WERI-Rb-1 (cell line): Measurements from ENCODE around the gene STEAP1B.

ENCODE experiments used
- DNase-seq: peaks from one replicate; pipeline ENCODE4 v3.0.0-alpha.2; 2020
- H3K27ac ChIP-seq: fragments of 250-450 bp; sonication (Bioruptor Pico); 2 replicates; pipeline ENCODE4 v1.5.1; 2020; ENCODE audit warnings: mild to moderate bottlenecking, moderate library complexity
- H3K27me3 ChIP-seq: fragments of 250-450 bp; sonication (Bioruptor Pico); 2 replicates; pipeline ENCODE4 v1.5.1; 2021; ENCODE audit warnings: mild to moderate bottlenecking, low read depth, moderate library complexity; ENCODE audit not compliant: insufficient read depth, severe bottlenecking
- H3K36me3 ChIP-seq: fragments of 250-450 bp; sonication (Bioruptor Pico); 2 replicates; pipeline ENCODE4 v1.5.1; 2020; ENCODE audit warnings: mild to moderate bottlenecking, moderate library complexity
- H3K4me3 ChIP-seq: 2 replicates; pipeline ENCODE4 v1.5.1; 2011; ENCODE audit warnings: low read depth, mild to moderate bottlenecking, control low read depth, low read length
- H3K9me3 ChIP-seq: fragments of 250-450 bp; sonication (Bioruptor Pico); 2 replicates; pipeline ENCODE4 v1.5.1; 2021; ENCODE audit warnings: mild to moderate bottlenecking, moderate library complexity; ENCODE audit not compliant: severe bottlenecking
- TF ChIP-seq, protein P1 (sequence below): IDR thresholded peaks from 2 replicates; pipeline ENCODE4 v1.5.1; 2011; ENCODE audit warnings: low read depth, mild to moderate bottlenecking, control low read depth, inconsistent platforms, low read length

The STEAP1B gene

DNA sequence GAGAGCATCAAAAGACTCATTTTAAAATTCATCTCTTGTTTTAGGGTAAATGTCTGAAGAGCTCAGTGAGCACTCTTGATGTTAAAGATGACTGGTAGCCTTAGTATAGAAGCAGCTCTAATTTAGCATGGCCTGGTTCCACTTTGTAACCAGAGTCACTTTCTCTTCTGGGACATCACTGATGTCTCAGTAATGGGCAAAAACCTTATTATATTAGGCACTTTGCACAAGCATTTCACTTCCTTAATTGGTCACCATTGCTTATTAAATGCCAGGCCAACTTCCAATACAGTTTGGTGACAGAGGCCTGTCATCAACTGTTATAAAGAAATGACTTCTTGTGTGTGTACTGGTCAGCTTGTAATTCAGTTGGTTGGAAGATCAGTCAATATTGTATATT lies 53.0 kb downstream of the STEAP1B start:
- Histone ChIP-seq H3K27me3 (no peaks in the 10 kb centered on the region), H3K27ac (no peak overlapping the region), H3K4me3 (no peak overlapping the region), H3K36me3 (no peaks in the 10 kb centered on the region), H3K9me3 (no peaks in the 10 kb centered on the region)
- no peak for DNase-seq
- TF ChIP-seq, protein P1, sequence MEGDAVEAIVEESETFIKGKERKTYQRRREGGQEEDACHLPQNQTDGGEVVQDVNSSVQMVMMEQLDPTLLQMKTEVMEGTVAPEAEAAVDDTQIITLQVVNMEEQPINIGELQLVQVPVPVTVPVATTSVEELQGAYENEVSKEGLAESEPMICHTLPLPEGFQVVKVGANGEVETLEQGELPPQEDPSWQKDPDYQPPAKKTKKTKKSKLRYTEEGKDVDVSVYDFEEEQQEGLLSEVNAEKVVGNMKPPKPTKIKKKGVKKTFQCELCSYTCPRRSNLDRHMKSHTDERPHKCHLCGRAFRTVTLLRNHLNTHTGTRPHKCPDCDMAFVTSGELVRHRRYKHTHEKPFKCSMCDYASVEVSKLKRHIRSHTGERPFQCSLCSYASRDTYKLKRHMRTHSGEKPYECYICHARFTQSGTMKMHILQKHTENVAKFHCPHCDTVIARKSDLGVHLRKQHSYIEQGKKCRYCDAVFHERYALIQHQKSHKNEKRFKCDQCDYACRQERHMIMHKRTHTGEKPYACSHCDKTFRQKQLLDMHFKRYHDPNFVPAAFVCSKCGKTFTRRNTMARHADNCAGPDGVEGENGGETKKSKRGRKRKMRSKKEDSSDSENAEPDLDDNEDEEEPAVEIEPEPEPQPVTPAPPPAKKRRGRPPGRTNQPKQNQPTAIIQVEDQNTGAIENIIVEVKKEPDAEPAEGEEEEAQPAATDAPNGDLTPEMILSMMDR = no peak

GRCh38 chr7:22445853-22446252 lies 54.1 kb downstream of the STEAP1B start:
- DNase-seq = no peak
- no peaks in the 10 kb centered on the region for H3K27me3 ChIP-seq
- H3K36me3 ChIP-seq = no peaks in the 10 kb centered on the region
- no peak overlapping the region for H3K27ac ChIP-seq
- TF ChIP-seq, protein P1 = no peak
- H3K4me3 ChIP-seq = no peak overlapping the region
- H3K9me3 ChIP-seq = no peaks in the 10 kb centered on the region

DNA sequence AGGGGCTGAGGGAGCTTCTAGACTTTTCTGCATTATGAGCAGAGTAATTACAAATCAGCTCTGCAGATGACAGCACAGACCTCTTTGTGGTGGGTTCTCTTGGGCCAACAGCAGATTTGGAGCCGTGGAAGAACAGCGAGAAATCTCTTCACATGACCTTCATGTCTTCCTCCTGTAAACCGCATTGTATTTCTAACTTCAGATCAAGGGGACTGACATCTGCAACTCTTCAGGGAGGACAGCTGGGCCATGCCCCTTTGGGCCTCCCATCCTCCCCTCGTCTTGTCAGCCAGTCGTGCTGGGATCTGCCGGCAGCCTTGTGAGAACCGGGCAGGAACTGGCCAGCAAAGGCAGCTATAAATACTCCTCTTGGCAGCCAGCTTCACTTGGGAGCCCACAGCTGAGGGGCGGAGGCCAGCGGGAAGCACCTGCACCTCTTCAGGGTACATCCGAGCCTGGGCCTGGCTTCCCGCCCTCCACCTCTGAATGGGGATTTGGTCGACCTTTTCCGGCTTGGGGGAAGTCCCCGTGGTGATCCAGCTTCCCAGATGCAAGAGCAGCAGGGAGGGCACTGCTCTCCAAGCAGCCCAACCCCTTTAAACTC lies 54.7 kb downstream of the STEAP1B start:
- H3K36me3 ChIP-seq = no peaks in the 10 kb centered on the region
- H3K27ac ChIP-seq = no peak overlapping the region
- peak; percentile 19 for DNase-seq
- no peaks in the 10 kb centered on the region for H3K9me3 ChIP-seq
- H3K27me3 ChIP-seq = no peaks in the 10 kb centered on the region
- H3K4me3 ChIP-seq = no peak overlapping the region
- TF ChIP-seq, protein P1 = no peak

DNA sequence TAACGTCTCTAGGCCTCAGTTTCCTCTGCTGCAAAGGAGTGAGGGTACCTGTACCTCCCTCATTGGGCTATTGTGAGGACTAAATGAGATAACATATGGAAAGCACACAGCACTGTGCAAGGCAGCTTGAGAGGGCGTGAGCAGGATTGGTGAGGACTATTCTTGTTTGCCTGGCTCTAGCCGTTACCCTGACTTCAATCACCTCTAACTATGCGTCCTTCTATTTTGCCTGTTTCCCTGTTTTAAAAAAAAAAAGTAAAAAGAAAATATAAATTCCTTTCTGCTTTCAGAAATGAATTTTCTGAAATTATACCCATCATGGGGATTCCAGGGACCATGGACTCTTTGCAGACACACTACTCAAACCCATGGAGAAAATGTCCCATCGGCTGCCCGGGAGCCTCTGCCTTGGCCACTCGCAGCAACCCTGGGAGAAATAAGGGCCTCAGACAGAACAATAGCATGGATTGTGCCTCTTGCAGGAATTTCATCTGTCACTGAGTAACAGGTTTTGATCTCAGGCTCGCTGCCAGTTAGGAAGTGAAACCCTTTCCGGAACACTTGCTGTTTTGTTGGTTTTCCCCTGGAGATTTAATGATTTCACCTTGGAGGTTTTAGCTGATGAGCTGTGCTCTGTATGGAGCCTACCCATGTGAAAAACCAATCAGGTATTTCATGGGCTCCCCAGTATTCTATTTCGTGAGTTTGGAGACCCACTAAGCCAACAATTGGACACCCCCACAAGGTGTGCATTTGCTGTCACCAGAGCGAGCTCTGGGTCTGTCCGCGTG lies 55.6 kb downstream of the STEAP1B start:
- no peak for DNase-seq
- Histone ChIP-seq H3K27me3 (no peaks in the 10 kb centered on the region), H3K9me3 (no peaks in the 10 kb centered on the region), H3K36me3 (no peaks in the 10 kb centered on the region), H3K27ac (no peak overlapping the region), H3K4me3 (no peak overlapping the region)
- TF ChIP-seq, protein P1 = no peak

GRCh38 chr7:22443370-22444180 lies 56.4 kb downstream of the STEAP1B start:
- TF ChIP-seq, protein P1 = no peak
- Histone ChIP-seq H3K36me3 (no peaks in the 10 kb centered on the region), H3K27ac (no peak overlapping the region), H3K4me3 (no peak overlapping the region), H3K27me3 (no peaks in the 10 kb centered on the region), H3K9me3 (no peaks in the 10 kb centered on the region)
- no peak for DNase-seq
